IPS-NIHi7 (cell line): ENCODE measurements around the gene LCN1.
"Not testable (repeated sequence)": the region's sequence is repeated elsewhere in the genome, so short reads cannot be mapped to it uniquely, and the experiment has no call there.

Source experiments
- DNase-seq: peaks from one replicate; pipeline ENCODE4 v3.0.0; 2012; ENCODE audit warnings: mixed read lengths; ENCODE audit errors: extremely low spot score

Gene LCN1

DNA sequence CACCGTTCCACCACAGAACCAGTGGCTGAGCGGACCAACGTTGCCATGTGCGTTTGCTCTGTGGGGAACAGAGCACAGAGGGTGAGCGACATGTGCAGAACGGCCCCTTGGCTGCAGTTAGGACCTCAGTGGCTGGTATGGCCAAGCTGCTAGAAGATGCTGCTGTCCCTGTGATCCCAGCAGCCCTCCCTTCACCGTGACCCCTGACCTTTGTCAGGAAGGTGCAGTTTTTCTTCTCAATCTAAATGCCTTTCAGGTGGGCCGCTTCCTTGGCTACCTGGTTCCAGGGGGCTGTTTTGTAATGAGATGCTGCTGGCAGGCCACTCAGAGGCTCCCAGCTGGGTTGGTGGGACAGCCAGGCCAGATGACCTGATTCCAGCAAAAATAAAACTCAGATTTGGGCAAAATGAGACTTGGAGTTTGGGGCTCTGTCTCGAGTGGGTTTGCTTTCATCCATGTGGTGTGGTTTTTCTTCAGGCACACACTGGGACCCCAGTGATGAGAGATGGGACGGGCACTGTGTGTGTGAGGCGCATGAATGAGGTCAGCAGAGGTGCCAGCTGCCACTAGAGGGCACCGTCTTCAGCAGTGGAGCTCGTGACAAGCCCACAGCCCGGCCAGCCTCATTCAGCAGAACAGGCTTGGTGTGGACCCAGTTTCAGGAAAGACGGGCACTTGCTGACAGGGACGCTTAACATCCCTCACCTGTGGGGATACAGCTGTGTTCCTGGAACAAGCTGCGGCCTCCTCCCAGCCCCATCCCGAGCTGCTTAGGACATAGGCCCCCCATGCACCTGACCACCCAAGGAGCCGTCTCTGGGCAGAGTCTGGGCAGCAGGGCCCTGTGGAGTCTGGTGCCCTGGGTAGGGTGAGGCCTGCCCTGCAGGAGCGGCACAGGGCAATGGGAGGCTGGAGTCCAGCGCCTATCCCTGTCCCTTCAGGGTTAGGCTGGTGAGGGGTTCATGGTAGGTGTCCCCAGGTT lies 16.7 kb upstream of the LCN1 start:
- DNase-seq, result peak; percentile 75

DNA sequence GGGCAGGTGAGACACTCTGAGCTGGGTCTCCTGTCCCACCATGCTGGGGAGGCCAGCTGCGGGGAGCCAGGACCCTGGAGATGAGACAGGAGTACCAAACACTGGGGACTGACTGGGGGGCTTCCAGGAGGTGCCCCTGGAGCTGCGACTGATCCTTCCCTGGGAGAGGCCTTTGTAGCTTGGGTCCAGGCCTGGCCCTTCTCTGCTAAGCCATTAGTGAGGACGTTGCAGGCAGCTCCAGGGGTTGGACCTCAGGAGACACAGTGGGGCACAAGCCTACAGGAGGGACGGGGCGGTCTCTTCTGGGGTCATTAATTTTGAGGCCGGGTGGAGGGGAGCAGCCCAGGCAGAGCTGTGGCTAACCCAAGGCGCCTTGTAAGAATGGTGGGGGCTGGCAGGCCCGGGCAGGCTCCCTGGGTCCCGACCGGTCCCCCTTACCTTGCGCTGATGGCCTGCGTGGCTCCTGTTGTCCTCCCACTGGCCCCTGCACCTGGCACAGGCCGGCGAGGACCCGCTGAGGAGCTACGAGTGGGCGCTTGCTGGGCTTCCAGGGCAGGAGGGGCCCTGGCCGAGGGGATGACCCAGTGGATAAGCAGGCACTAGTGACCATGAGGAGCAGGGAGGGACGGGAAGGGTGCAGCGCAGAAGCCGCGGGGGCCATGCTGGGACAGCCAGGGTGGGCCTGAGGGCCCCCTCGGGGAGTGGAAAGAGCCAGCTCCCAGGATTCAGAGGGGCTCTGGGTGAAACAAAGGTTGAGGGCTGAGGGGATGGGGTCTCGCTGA lies 15.6 kb upstream of the LCN1 start:
- no peak for DNase-seq

DNA sequence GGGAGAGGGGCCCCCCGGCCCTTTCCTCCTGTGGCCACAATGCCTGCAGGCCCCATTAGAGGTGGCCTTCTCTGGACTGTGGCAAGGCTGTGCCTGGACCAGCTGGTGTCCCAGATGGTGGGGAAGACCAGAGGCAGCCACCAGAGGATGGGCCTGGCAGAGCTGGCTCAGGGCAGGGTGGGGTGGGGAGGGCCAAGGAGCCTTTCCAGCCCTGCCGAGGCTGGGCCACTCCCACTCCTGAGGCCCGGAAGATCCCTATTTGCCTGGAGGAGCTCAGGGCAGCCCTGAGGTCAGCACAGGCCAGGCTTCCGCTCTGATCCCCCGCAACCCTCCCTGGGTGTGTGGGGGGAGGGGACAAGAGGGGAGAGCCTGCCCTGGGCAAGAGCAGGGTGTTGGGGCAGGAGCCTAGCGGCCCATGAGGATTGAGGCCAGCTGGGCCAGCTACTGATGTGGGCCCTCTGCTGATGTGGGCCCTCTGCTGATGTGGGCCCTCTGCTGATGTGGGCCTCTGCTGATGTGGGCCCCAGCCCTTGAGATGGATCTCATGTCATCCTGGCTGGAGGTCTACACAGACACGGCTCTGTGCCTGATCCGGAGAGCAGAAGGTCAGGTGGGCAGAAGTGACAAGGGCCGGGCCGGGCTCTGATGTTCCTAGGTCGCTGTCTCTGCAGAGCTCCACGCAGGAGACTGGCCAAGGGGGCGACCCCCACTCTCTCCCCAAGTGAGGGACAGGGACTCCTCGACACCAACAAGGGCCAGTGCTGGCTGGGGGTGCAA lies 14.7 kb upstream of the LCN1 start:
- peak; percentile 71 for DNase-seq

DNA sequence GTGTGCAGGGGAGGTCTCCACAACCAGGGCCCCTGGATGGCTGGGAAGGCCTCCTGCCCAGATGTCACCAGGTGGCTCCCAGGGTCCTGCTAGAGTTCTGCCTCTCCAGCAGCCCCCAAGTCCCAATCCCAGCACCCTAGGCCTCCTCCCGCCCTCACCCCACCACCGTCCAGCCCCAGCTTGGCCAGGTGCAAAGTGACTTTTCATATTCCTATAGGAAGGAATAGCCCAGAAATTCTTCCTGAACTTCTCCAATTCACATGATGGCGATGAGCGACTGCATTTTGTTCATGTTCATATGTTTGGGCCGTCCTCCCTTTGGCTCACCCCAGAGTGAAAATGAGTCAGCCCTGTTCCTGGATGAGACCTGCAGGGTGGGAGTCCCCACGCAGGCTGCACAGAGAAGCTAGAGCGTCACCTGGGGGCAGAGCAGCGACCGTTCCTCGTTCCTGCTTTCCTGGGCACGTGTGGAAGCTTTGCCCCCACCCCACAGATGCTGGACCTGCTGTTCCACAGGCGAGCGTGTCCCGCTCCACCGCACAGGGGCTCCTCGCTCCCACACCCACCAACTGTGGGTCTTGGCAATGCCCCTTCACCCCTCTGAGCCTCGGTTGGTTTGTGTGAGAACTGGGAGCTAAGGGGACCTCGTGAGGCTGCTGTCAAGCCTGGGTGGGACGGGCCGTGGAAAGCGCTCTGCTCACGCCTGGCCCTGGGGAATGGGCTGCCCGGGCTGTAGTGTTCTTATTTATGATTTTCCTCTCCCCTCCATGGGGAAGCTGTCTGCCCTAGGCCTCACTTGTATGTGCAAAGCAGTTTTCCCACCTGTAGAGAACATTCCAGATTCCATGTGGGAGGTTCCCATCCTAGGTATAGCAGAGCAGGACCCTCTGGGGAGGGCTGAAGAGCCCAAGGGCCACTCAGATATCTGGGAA lies 13.9 kb upstream of the LCN1 start:
- DNase-seq, result no peak

- no peak for DNase-seq
Observed at GRCh38 chr9:135508211-135508820, 12.9 kb upstream of the LCN1 start.

DNA sequence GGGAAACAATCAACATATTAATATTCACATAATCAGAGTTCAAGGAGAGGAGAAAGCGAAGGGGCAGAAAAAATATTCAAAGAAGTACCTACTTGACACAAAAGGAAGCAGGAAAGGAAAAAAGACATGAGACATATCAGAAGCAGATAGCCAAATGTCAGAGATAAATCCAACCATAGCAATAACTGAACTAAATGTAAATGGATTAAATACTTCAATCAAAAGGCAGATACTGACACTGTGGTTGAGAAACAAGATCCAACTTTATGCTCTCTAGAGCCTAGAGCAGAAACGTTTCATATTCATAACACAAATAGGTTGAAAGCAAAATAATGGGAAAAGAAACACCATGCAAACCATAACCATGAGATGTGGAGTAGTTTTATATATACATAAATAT lies 11.8 kb upstream of the LCN1 start:
- DNase-seq, result no peak

- no peak for DNase-seq
Observed at GRCh38 chr9:135512241-135512603, 9.0 kb upstream of the LCN1 start.

DNA sequence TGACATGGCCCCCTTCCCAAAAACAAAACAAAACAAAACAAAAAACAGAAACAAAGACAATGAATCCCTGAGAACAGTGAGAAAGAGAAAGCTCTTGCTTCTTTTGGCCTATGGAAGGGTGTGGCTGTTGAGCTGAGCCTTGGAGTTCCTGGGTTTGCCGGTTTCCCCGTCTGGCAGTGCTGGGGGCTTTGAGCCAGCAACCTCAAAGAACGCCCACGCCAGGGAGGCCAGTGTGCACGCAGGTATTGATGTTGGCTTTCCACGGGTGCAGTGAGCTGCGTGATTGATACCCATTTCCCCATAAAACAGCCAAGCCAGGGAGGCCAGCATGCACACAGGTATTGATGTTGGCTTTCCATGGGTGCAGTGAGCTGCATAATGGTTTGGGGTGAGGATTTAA lies 8.3 kb upstream of the LCN1 start:
- peak; percentile 1 for DNase-seq

DNA sequence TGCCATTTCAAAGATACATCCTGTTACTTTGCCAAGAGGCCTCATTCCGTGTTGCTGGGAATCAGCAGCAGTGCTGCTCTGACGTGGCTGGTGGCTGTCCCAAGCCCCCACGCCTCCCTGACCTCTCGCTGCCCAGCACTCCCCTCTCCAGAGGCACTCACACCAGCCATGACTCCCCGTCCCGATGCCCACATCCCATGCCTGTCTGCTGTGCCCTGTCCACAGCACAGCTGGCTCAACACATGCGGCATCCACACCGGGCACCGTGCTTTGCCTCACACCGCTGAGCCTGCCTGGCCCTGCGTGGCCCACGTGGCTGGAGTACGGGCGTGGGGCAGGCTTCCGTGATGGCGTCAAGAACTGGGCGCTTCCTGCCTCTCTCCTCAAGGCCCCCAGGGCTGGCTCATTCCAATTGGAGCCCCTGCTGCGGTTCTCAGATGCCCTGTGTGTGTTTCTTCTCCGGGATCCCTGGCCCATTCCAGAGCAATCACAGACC lies 7.8 kb upstream of the LCN1 start:
- peak; percentile 6 for DNase-seq

DNA sequence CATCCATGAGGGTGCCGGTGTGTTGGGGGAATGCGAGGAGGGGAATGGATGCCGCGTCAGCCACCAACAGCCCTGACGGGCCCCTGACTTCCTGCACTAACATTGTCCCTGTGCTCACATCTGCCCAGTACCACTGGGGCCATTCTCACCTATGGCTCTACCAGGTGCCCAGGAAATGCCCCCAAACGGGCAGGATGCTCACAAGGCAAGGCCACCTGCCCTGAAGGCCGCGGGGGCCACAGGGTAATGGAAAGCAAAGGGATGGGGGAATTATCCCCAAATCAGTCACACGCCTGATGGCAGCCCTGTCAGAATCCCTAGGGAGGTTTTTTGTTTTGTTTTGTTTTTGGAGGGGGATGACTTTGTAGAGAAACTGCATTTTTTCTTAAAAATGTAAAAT lies 7.3 kb upstream of the LCN1 start:
- not testable (repeated sequence) for DNase-seq

DNA sequence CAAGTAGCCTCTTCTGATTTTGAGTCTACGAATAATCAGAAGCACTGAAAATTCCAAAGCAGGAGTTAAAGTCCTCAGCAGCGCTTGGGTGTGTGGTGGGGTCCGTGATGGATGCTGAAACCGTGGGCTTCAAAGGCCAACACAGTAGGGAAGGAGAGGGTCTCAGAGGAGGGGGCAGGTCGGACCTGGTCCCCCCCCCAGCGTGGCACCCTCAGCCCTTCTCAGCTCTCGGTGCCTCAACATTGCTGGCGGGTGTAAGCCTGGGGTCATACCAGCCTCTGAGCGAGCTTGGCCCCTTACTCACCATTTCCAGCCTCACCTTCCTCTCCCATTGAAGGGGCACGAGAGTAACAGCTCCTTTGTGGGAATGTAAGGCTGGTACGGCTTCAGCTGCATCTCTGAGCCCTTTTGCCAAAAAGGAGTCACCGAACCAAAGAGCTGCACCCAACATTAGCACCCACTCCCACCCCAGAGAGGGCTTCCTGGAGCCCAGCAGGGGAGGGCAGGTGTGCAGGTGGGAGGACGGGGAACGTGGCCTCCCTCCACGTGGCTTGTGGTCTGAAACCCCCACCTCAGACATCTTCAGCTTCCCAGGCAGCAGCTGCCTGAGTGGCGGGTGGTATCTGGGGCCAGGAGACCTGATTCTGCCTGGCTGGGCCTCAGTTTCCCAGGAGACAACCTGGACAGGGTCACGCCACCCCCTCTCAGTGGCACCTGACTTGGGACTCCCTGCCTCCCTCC lies 6.7 kb upstream of the LCN1 start:
- peak; percentile 4 for DNase-seq

DNA sequence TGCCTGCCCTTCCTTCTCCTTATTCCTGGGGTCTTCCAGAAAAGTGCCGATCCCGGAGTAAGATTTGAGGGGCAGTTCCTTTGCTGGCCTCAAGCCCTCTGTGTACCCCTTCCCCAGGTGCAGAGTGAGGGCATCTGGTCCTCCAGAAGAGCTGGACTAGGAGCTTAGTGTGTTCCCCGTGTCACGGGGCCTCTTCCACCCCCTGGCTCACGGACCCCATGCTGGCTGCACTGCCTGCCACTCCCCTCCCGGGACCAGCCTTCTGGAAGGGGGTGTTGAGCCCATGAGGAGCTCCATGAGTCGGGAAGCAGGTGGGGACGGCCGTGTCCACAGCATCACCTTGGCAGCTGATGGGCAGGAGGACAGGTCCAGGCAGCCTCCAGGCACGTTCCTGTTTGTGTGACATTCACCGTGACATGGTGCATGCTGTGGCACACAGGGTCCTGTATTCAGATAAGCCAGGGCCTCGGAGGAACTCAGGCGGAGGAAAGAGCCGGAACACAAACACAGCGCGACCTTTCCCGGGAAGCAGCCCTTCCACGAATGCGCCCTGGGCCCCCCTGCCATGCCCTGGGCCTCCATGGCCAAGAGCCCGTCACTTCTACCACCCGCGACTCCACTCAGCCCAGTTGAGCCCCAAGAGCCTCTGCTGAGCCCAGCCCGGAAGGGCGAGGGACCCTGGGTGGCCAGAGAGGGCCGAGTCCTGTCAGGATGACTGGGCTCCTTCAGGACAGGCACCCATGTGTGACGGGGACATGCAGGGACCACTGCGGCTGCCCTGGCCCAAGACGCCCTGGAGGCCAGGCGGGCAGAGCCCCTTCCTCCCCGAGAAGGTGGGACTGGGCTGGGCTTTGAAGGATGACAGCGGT lies 5.9 kb upstream of the LCN1 start:
- DNase-seq, result peak; percentile 2

DNA sequence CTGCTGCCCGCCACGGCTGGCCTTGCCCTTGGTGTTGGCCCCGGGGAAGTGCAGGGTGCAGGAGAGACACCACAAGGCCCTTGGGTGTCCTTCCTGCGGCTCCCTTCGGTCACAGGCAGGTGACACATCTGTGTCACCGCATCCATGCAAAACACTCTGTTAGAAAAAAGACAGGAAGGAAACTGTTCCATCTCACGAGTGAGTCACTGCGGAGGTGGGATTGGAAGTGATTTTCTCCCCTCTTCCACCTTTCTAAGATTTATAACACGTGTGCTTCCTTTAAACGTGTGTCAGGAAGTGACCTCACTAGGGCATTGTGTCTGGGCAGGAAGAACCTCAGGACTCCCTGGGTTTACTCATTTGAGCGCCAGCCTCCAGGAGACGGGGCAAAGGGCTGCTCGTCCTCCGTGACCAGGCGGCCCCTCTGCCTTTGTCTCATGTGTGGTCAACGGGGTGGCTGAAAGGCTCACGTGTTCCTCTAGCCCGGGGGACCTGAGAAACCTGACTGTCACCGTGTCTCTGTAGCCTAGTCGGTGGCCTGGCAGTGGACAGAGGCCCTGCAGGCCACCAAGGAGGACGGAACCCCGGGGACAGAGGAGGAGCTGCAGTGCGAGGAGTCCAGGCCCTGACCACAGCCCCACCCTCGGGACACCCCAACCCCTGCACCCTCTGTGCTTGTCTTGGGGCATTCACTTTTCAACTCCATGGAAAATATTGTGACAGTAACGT lies 4.9 kb upstream of the LCN1 start:
- DNase-seq, result peak; percentile 1

DNA sequence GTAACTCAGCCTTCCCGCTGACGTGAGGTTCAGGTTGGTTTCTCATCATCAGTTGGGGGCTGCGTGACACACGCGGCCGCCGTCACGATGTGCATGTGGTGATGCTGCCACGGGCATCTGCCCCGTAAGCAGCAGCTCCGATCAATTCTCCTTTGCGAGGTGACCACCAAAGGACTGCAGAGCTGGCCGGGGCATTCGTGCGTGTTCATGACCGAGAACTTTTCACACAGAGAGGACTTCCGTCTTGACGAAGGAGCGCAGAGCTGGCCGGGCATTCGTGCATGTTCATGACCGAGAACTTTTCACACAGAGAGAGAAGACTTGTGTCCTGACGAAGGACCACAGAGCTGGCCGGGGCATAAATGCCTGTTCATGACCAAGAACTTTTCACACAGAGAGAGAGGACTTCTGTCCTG lies 3.8 kb upstream of the LCN1 start:
- DNase-seq, result peak; percentile 1

GRCh38 chr9:135519179-135519971 lies 1.9 kb upstream of the LCN1 start:
- no peak for DNase-seq

- peak; percentile 2 for DNase-seq
Observed at GRCh38 chr9:135521608-135522095, 412 bp downstream of the LCN1 start.
